GM18526 (cell line): Measurements from ENCODE around the gene RPL38.

Source experiments
- POLR2A ChIP-seq: IDR thresholded peaks from 3 replicates; pipeline ENCODE4 v1.6.1; 2011; ENCODE audit not compliant: insufficient read length; ENCODE audit errors: extremely low read depth

RPL38 gene

DNA sequence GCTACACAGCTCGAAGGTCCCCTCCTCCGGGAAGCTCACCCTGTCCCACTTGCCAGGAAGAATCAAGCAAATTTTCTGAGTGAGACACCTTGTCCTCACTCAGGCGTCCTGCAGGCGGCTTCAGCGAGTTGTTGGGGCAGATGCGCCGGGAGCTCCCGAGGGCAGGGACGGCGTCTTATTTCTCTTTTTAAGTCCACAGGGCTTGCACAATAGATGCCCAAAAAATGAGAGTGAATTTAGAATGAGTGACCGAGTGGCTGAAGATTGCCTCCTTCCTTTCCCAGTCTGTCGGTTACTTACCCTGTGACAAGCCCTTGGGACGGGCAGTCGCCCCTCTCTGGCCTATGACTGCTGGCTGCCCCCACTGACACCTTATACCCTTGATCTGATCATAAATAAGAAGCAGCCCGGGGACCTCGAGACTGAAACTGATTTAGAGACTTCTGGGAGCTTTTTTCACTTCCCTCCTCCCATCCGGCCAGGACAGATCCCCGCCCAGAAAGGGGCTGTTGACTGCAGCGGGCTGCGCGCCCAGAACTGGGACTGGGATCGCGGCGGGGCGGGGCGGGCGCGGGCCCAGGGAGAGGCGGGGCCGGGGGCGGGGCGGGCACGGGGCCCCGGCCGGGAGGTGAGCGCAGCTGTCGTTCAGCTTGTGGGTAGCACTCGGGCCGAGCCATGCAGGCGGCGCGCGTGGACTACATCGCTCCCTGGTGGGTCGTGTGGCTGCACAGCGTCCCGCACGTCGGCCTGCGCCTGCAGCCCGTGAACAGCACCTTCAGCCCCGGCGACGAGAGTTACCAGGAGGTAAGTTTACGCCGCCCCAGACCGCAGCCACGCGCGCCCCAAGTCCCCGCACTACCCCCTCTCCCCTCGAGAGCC is 9.7 kb downstream of the RPL38 start, which contains the start of gene TTYH2:
TTYH2 (plus strand) TSS at position 659 of the 879 bp plus-strand sequence; CDS start at position 676, 17 bp downstream.
- peak; percentile 36 for TF ChIP-seq POLR2A

DNA sequence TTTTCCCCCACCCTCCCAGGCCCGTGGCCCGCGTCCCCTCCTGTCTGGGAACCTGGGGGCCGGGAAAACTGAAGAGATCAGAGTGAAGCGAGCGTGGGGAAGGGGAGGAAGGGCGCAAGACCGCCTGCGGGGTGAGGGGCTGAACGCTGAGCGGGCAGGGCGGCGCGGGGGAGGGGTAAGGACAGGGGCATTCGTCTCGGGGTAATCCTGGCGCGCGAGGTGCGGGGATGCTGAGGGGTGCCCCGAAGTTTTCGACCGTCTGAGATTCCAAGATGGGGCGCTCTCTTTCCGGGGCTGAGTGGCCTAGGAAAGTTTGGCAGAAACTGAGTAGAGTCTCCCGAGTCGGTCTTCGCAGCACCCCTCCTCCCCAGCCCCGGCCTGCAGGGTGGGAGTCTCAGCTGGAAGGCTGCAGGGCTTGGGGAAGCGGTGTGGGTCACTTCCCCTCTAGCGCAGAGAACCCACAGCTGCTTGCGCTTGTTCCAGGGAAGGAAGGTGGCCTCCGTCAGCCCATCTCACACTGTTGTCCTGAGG is 10.4 kb downstream of the RPL38 start:
- no peak for TF ChIP-seq POLR2A

DNA sequence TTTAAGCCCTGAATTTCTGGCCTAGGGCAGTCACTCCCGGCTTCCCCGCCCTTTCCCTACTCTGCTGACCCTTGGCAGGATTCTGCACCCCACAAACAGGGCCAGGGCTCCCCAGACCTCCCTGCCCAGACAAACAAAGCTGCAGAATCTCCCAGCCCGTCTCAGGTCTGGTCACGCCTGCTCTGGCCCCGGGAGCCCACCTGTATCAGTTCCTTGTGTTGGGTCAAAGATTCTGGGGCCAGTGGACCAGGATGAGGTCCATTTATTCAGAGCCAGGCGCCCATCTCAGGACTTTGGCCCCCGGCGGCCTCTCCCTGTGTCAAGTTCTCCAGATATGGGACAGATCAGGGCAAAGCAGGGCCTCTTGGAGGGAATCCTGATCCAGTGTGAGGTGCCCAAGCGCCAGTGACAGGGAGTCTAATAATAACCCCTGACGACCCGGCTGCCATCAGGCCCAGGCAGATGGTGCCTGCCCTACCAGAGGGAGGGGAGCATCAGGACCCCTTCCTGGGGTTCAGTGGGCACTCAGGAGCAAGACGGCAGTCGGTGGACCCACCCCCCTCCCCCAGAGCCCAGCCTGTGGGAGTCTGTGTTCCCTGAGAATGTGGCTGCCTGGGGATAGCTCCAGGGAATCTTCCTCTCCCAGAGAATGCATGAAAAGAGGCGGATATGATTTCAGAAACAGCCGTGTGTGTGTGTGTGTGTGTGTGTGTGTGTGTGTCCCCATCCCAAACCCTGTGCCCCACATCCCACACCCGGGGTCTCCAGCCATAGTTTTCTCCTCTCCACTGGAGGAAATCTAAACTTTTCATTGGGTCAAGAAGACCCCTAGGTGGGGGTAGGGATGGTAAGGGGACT is 11.2 kb downstream of the RPL38 start:
- no peak for TF ChIP-seq POLR2A

DNA sequence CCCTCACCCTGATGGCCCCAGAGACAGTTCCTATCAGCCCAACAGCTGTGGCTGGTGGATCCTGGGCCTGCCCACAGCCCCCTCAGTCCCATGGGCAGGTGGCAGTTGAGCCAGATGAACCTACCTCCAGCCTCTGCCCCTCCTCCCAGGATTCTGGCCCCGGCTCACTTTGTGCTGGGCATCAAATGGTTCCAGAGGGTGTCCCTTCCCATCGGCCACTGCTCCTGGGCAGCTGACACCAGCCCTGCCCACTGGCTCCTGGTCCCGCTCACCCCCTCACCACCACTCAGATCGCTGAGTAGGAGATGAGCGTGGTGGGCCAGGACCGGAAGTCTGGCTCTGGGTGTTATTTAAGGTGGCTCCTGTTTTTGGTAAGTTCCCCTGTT is 11.9 kb downstream of the RPL38 start:
- TF ChIP-seq POLR2A = no peak

DNA sequence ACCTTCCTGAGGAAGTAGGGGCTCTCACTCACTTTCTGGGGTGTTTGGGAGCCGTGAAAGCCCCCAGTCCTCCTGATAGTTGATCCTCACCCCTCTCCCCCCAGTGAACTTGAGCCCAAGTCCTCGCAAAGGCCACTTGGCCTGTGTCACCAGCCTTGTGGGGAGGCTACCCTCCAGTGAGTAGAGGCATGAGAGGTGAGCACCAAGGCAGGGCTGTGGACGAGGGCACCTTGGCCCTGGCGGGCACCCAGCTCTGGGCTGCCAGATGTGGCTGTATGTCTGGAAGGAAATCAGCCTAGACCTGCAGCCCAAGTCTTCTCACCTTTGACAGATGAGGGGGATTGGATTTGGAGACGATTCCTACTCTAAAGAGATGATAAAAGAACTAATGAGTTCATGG is 13.0 kb downstream of the RPL38 start:
- TF ChIP-seq POLR2A = no peak

DNA sequence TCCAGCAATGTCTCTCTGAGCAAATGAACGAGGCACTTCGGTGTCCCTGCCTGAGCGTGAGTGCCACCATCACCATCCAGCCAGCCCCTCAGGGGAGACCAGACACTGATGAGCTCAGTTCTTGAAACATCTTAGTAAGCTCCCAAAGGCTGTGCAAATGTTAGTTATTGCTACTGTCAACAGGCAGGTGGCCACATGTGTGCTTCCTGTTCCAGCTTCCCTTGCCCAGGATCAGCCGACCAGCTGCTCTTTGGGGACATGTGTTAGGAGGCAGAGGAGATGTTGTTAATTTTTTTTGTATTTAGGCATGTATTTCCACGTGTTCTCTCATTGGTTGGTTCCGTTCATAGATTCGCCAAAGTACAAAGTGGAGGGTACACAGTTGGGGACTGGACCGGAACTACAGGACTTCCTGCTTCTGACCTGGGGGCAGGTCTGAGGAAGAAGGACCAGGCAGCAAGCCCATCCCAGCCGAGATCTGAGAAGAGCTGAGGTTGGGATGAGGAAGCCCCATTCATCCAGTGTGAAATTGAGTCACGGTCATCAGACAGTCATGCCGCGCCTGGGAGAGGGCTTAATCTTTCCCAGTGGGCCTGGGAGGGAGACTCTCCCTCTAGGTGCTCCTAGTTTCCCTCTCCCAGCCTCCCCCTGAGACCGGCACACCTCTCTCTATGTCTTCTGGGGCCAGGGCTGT is 13.7 kb downstream of the RPL38 start:
- TF ChIP-seq POLR2A = no peak

DNA sequence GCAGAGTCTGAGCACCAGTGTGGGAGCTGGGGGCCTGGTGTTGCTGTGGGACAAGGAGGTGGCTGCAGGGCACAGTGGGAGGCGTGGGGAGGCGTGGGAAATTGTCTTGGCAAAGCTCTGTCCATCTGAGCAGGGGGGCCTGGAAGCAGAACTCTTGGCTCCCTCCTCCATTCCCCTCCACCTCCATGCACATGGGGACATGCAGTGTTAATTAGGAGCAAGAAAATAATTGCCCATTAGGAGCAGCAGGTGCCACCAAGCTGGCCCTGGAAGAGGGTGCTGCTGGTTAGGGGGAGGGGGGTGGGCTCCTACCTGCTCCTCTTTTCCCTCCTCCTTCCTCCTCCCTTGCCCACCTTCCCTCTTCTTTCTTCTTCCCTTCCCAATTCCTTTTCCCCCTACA is 14.4 kb downstream of the RPL38 start:
- TF ChIP-seq POLR2A = no peak

DNA sequence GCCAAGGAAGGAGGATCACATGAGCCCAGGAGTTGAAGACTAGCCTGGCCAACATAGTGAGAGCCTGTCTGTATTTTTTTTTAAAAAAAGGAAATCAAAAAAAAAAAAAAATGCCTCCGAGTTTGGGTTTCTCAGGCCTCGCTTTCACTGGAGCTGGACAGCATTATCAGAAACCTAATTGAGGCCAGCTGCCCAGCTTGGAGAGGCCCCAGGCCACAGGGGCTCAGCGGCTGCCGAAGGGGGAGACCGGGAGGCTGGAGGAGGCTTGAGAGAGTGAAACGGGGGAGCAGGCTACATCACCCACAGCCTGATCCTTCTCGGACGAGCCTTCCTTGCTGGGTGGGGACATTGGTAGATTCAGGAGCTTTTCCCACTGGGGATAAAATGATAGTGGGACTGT is 15.0 kb downstream of the RPL38 start:
- TF ChIP-seq POLR2A = no peak

DNA sequence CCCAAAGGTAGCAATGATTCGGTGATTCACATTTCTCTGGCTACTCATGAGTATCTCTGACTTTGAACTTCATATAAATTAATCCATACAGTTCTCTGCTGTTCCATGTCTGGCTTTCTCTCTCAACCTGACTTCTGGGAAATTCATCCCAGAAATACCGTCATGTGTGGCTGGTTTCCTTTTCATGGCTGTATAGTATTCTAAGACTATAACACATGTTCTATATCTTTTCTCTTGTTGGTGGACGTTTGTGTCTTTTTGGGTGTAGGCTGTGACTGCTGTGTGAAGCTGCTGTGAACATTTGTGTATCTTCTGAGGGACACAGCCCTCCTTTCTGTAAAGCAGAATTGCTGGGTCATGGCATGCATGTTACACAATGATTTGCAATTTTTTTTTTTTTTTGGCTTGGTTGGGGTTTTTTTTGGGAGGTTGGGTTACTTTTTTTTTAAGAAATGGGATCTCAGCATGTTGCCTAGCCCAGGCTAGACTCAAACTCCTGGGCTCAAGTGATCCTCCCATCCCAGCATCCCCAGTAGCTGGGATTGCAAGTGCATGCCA is 16.2 kb downstream of the RPL38 start:
- no peak for TF ChIP-seq POLR2A

DNA sequence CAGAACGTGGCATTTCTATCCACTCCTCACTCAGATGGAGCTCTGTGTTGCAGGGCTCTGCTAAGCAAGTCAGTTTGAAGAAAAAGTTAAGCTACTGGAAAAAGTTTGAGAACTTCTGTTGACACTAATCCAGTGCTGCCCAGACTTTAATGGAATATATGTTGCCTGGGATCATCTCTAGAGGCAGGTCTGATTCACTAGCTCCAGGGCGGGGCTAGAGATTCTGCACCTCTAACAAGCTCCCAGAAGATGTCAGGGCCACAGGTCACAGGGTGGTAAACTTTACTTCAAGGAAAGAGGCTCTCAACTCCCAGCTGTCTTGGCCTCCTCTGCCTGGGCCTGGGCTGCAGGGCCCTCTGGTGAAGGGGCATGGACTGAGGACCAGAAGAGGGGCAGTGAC is 16.7 kb downstream of the RPL38 start:
- no peak for TF ChIP-seq POLR2A

DNA sequence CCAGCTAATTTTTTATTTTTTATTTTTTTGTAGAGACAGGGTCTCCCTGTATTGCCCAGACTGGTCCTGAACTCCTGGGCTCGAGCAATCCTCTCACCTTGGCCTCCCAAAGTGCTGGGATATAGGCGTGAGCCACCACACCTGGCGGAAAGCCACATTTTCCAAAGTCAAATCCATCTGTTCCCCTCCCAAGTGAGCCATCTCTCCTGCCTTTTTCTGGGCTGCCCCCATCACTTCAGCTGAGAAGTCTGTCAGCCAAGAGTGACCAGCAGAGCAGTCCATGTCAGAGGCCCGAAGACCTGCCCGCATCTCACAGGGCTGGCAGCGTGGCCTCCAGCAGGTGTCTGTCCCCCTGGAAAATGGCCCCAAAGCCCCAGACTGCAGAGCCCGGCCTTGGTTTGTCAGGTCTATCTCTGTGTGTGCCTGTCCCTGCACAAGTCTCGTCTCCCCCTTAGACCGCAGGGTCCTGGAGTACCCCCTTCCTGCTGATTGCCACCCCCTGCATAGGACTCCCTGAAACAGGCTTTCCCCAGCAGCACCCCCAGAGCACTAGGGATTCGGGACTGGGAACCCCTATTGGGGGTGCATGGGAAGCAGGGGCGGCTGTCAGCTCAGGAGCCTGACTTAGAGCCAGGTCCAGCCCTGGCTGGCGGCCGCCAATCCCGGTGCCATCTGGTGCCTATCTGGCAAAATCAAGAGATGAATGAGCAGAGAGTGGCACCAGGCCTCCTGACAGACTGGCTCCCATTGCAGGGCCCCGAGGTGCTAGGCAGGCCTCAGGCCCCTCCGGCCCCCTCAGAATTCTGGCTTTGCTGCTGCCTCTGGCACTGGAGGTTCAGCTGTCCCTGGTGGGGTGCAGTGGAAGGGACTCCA is 17.7 kb downstream of the RPL38 start:
- no peak for TF ChIP-seq POLR2A

DNA sequence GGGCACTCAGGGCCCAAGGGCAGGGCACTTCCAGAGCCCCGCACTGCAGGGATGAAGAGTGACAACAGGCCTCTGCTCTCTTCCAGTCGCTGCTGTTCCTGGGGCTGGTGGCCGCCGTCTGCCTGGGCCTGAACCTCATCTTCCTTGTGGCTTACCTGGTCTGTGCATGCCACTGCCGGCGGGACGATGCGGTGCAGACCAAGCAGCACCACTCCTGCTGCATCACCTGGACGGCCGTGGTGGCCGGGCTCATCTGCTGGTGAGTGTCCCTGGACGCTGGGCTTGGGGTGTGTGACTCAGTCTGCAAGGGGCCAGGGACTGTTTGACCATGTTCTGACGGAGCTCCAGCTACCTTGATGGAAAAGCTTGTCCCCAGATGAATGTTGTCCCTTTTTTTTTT is 18.9 kb downstream of the RPL38 start:
- TF ChIP-seq POLR2A = no peak

DNA sequence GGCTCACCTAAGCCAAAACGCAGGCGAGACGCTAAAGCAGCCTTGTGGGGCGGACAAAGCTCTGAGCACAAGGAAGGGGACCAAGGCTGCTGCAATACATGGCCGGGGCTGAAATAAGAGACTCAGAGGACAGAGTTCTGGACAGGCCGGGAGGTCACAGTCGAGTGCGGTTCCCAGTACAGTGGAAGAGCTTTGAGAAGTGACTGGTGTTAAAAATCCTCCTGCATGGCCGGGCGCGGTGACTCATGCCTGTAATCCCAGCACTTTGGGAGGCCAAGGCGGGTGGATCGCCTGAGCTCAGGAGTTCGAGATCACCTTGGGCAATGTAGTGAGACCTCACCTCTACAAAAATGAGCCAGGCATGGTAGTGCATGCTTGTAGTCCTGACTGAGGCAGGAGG is 20.4 kb downstream of the RPL38 start:
- TF ChIP-seq POLR2A = no peak

DNA sequence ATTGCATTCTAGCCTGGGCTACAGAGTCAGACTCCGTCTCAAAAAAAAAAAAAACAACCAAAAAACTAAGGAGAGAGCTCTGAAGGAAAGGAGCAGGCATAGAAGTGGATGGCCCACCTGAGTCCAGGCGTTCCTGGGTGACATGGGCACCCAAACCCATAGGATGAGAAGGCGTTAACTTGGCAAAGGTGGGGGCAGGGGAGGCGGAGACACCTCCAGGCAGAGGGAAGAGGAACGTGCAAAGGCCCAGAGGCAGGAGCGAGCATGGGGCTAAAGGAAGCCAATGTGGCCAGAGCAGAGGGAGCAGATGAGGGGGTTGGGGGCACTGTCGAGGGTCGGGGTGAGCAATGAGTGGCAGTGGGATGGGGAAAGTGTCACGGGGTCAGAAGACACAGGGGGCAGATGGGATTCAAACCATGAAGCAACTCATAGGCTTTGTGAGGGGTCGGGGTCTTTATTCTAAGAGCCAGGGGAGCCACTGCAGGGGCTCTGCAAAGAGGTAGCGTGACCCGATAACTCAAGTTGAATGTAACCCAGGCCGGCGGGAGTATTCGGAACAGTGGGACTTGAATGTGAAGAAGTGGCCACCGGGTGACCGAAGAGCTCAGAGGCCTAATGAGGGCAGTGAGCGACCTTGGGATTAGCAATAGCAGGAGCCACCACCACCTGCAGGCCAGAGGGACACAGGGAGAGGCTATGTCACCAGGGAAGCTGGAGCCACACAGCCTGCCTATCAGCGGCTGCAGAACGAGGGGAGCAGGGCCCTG is 21.7 kb downstream of the RPL38 start:
- TF ChIP-seq POLR2A = no peak

DNA sequence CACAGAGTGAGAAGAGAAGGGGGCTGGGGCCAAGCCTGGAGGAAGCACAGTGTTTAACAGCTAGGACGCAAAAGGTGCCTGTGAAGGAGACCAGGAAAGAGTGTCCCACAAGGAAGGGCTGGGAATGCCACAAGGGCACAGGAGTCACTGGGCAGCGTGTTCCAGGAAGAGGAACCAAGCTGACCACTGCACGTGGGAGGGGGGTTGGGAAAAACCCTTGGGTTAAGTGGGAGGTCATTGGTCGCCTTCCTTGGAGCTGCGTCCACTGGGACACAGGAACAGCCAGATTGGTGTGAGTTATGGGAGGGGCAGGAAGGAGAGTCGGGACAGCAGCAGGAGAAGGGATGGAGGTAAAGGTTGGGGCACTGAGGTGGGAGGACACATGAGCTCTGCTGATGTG is 22.8 kb downstream of the RPL38 start:
- TF ChIP-seq POLR2A = no peak
